AML-193 (cell line): Measurements from ENCODE around the gene DRD4.
"Not testable (repeated sequence)": the region's sequence is repeated elsewhere in the genome, so short reads cannot be mapped to it uniquely, and the experiment has no call there.

Source experiments
- DNase-seq, 2 experiments: peaks; one replicate each; lab custom pipeline; 2025; lab: John Stamatoyannopoulos, UW

The DRD4 gene

GRCh38 chr11:643849-644738 lies 7.0 kb downstream of the DRD4 start:
- DNase-seq, result no peak

- DNase-seq, result no peak
Observed at GRCh38 chr11:645536-645935, 8.5 kb downstream of the DRD4 start.

GRCh38 chr11:646214-646613 lies 9.1 kb downstream of the DRD4 start:
- DNase-seq, result no peak

GRCh38 chr11:647672-648158 lies 10.6 kb downstream of the DRD4 start:
- not testable (repeated sequence) for DNase-seq

GRCh38 chr11:650482-650881 lies 13.4 kb downstream of the DRD4 start:
- no peak for DNase-seq

- not testable (repeated sequence) for DNase-seq
Observed at GRCh38 chr11:653136-653535, 16.1 kb downstream of the DRD4 start.

GRCh38 chr11:653837-654236 lies 16.8 kb downstream of the DRD4 start:
- DNase-seq, result no peak

GRCh38 chr11:654444-654843 lies 17.4 kb downstream of the DRD4 start:
- not testable (repeated sequence) for DNase-seq

GRCh38 chr11:655036-655726 lies 18.1 kb downstream of the DRD4 start:
- no peak for DNase-seq

GRCh38 chr11:656426-656825 lies 19.4 kb downstream of the DRD4 start:
- DNase-seq, result no peak

- no peak for DNase-seq
Observed at GRCh38 chr11:656866-657265, 19.8 kb downstream of the DRD4 start.

- no peak for DNase-seq
Observed at GRCh38 chr11:657691-658126, 20.6 kb downstream of the DRD4 start.

- DNase-seq, result no peak
Observed at GRCh38 chr11:659532-660085, 22.5 kb downstream of the DRD4 start.

GRCh38 chr11:660281-660680 lies 23.2 kb downstream of the DRD4 start:
- DNase-seq, result no peak

- DNase-seq, result no peak
Observed at GRCh38 chr11:660681-661444, 23.8 kb downstream of the DRD4 start.

- peak; percentile 15 to 22 for DNase-seq
Observed at GRCh38 chr11:662689-663274, 25.7 kb downstream of the DRD4 start.

GRCh38 chr11:665062-665703 lies 28.1 kb downstream of the DRD4 start:
- DNase-seq, result no peak

GRCh38 chr11:665704-666281 lies 28.7 kb downstream of the DRD4 start:
- DNase-seq, result no peak

GRCh38 chr11:673866-674265 lies 36.8 kb downstream of the DRD4 start:
- DNase-seq, result no peak

GRCh38 chr11:674406-674805 lies 37.3 kb downstream of the DRD4 start:
- DNase-seq, result no peak

GRCh38 chr11:678297-678696 lies 41.2 kb downstream of the DRD4 start:
- DNase-seq, result no peak
